Activated CD4-positive, alpha-beta T cell treated with anti-CD3 and anti-CD28 coated beads for 36 hours (primary cell): ENCODE data around the gene BCAS3. TPM values are rescaled to one million over a fixed set of nuclear protein-coding genes. Genes with fewer than 3 reads are reported as not detected.
"Not testable (repeated sequence)": the region's sequence is repeated elsewhere in the genome, so short reads cannot be mapped to it uniquely, and the experiment has no call there.

ENCODE experiments used
- ATAC-seq: fragments of 200-7000 bp; cut with Tn5 transposase; one replicate; pipeline ENCODE4 v1.10.0; 2021; ENCODE audit warnings: mild to moderate bottlenecking, moderate library complexity
- CTCF ChIA-PET: fragments of 350-600 bp; sonication (Branson Sonifier 250); formaldehyde crosslinking; loops from one replicate; lab custom pipeline; 2021; ENCODE audit warnings: antibody characterized with exemption; lab: Charles Lee
- POLR2A ChIA-PET: fragments of 350-600 bp; sonication (Branson Sonifier 250); formaldehyde crosslinking; loops from one replicate; lab custom pipeline; 2021; ENCODE audit warnings: antibody characterized with exemption, inconsistent platforms; lab: Charles Lee
- DNase-seq: peaks from one replicate; pipeline ENCODE4 v3.0.0-alpha.2; 2020
- H3K27ac Mint-ChIP-seq: one replicate; pipeline ENCODE4 v1.8.0; 2021; ENCODE audit warnings: mixed read lengths
- H3K27me3 Mint-ChIP-seq: one replicate; pipeline ENCODE4 v1.8.0; 2021; ENCODE audit warnings: mixed read lengths
- H3K36me3 Mint-ChIP-seq: one replicate; pipeline ENCODE4 v1.8.0; 2021; ENCODE audit warnings: low read depth, mixed read lengths
- H3K4me1 Mint-ChIP-seq: one replicate; pipeline ENCODE4 v1.8.0; 2021; ENCODE audit warnings: mixed read lengths
- H3K4me3 Mint-ChIP-seq: one replicate; pipeline ENCODE4 v1.8.0; 2021; ENCODE audit warnings: mild to moderate bottlenecking, moderate library complexity, mixed read lengths
- H3K9me3 Mint-ChIP-seq: one replicate; pipeline ENCODE4 v1.8.0; 2021; ENCODE audit warnings: low read depth, mixed read lengths
- intact Hi-C, 2 experiments: fragments of 100-400 bp; cut with DNase I in 1 of 2; cut with micrococcal nuclease in 1 of 2; formaldehyde crosslinking; loops; one replicate each; pipeline versions ENCODE4 v1.14.2 to v1.15.1; 2022 to 2024; cut with DNase I, micrococcal nuclease
- total RNA-seq, 2 experiments: library from RNA; stranded (reverse); gene quantifications; one replicate each; pipeline ENCODE4 v1.2.3, GENCODE V29; 2021

BCAS3 gene
- total RNA-seq, 2 experiments from 2014 or later, result 7.2 to 7.5 TPM

DNA sequence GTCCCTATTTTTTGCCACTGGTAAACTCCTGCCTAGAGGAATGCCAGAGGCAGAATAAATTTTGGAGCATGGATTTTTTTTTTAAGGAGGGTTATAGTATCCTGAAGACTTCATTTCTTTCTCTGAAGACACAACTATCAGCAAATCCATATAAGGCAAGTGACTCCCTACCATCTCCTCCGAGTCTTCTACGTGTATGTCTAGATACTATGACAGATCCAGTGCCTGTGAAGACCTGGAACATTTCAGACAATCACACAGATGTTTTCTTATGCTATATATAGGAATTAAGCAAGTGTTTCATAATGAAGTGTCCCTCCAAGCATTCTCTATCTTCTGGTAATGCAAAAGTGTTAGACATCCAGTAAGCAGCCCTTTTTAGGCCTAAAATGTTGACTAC lies 466.5 kb downstream of the BCAS3 start:
- H3K27me3 Mint-ChIP-seq, result no peaks in the 10 kb centered on the region
- CTCF ChIA-PET, result no interaction called here
- no peaks in the 10 kb centered on the region for H3K36me3 Mint-ChIP-seq
- no peak overlapping the region for H3K27ac Mint-ChIP-seq
- ATAC-seq (no peak), DNase-seq (no peak)
- POLR2A ChIA-PET, result no interaction called here
- H3K9me3 Mint-ChIP-seq, result no peaks in the 10 kb centered on the region
- intact Hi-C loops, result no loop called here
- no peak overlapping the region for H3K4me3 Mint-ChIP-seq
- H3K4me1 Mint-ChIP-seq, result peaks cover 10% of the 10 kb centered on the region

DNA sequence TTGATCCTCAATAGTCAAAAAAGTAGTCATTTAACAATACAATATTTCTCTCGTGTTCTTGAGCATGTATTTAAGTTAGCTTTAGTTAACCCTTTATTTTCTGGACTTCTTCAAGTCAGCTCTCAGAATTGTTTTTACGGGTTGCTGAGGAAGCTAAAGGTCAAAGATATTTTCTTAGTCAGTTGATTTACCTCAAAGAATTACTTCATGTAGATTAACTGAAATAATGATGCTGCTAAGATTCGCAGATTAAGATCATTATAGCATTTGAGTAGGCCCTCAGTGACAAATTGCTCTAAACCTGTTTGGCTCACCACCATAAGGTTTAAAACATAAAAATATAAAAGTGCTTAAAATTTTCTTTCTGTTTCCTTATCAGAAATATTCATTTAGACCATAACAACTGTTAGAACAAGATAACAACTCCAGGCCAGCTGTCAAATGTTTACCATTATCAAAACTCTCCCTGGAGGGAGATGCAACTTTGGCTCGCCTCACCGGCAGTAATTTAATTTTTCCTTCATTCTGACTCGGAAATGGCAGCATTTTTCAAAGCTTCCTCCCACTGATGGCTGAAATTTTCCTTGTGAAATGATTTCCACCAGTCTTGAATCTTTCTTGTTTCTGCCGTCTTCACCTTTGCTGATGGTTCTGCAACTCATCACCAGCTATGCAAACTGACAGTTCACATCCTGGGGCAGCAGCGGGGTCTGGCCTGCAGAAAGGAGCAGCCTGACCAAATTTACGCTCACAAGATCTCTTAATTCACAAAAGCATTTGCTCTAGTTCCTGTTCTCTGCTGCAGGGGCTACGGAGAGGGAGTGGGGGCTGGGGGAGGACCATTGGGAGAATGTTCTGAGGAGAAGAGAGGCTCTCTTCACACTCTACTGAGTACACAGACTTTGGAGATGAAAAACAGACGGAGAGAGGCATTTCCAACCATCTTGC lies 467.2 kb downstream of the BCAS3 start:
- no peak for ATAC-seq
- no peak overlapping the region for H3K27ac Mint-ChIP-seq
- DNase-seq, result no peak
- H3K4me1 Mint-ChIP-seq, result peaks cover 10% of the 10 kb centered on the region
- ChIA-PET CTCF (interaction anchor here (0.7 kb wide), 1 partner anchor 718 kb away, joined by 3 read pairs; no protein-coding TSS in a partner anchor), POLR2A (no interaction called here)
- H3K4me3 Mint-ChIP-seq, result no peak overlapping the region
- H3K36me3 Mint-ChIP-seq, result no peaks in the 10 kb centered on the region
- intact Hi-C loops, result no loop called here
- no peaks in the 10 kb centered on the region for H3K9me3 Mint-ChIP-seq
- H3K27me3 Mint-ChIP-seq, result no peaks in the 10 kb centered on the region

DNA sequence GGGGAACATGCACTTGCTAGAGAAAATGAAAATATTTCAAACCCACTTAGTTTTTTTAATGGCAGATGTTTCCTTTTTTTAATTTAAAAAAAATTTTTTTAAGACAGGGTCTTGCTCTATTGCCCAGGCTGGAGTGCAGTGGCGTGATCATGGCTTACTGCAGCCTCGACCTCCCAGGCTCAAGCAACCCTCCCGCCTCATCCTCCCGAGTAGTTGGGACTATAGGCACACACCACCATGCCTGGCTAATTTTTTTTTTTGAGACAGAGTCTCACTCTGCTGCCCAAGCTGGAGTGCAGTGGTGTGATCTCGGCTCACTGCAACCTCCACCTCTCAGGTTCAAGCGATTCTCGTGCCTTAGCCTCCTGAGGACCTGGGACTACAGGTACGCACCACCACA lies 469.2 kb downstream of the BCAS3 start:
- H3K4me3 Mint-ChIP-seq, H3K27ac Mint-ChIP-seq, H3K27me3 Mint-ChIP-seq, CTCF ChIA-PET, POLR2A ChIA-PET, ATAC-seq, intact Hi-C loops, H3K36me3 Mint-ChIP-seq, DNase-seq, H3K9me3 Mint-ChIP-seq: not testable (repeated sequence)
- H3K4me1 Mint-ChIP-seq, result peaks cover 20% of the 10 kb centered on the region

DNA sequence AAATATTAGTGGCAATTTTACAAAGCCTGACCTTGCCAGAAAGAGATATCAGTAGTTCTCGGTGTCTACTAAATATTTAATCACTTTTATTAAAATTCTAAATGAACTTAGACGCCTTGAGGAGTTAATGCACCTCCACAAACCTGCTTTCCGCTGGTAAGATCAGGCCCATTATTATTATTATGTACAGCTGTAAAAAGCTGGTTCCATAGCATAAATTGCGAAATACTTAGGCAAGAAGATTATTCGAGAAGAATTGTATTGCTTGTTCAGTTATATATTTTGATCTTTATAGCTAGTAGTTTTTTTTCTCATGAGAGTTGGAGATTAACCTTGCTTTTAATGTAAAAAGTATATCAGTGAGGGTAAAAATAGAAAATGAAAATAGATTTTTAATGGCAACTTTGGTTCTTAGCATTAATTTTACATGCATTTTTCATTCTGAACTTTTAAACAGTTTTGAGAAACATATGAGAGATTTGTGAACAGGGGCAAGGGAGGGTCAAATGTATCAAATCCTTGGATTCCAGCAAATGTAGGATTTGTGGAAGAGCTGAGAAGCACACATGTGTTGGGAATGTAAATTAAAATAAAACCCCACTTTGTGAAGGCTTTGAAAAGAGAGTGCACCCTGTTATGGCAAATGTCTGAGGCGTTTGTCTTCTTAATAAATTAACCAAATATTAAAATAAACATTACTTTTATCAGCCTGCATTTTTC lies 471.6 kb downstream of the BCAS3 start:
- ChIA-PET POLR2A (interaction anchor here (0.6 kb wide), 1 partner anchor 1310 kb away, joined by 3 read pairs; no protein-coding TSS in a partner anchor), CTCF (interaction anchor here (0.6 to 1.6 kb wide), 6 partner anchors 9 to 565 kb away, joined by 3 to 4 read pairs (median 3); no protein-coding TSS in a partner anchor)
- Mint-ChIP-seq H3K27ac (no peak overlapping the region), H3K36me3 (no peaks in the 10 kb centered on the region), H3K9me3 (no peaks in the 10 kb centered on the region), H3K27me3 (no peaks in the 10 kb centered on the region), H3K4me1 (peaks cover 20% of the 10 kb centered on the region), H3K4me3 (no peak overlapping the region)
- no peak for ATAC-seq
- intact Hi-C loops, result no loop called here
- no peak for DNase-seq

GRCh38 chr17:61149862-61150362 lies 472.3 kb downstream of the BCAS3 start:
- Mint-ChIP-seq H3K4me3 (no peak overlapping the region), H3K36me3 (no peaks in the 10 kb centered on the region), H3K27me3 (no peaks in the 10 kb centered on the region), H3K27ac (no peak overlapping the region), H3K4me1 (peaks cover 20% of the 10 kb centered on the region), H3K9me3 (no peaks in the 10 kb centered on the region)
- ATAC-seq, result no peak
- DNase-seq, result no peak
- ChIA-PET POLR2A (interaction anchor here (0.6 kb wide), 1 partner anchor 1310 kb away, joined by 3 read pairs; no protein-coding TSS in a partner anchor), CTCF (interaction anchor here (0.7 to 1.6 kb wide), 5 partner anchors 11 to 429 kb away, joined by 3 to 4 read pairs (median 3); no protein-coding TSS in a partner anchor)
- intact Hi-C loops, result no loop called here

- POLR2A ChIA-PET, result no interaction called here
- H3K4me1 Mint-ChIP-seq, result peaks cover 20% of the 10 kb centered on the region
- no peak overlapping the region for H3K4me3 Mint-ChIP-seq
- CTCF ChIA-PET, result interaction anchor here (0.6 to 1.1 kb wide), 3 partner anchors 117 to 430 kb away, joined by 3 read pairs; no protein-coding TSS in a partner anchor
- DNase-seq (no peak), ATAC-seq (peak; percentile 26)
- H3K27me3 Mint-ChIP-seq, result no peaks in the 10 kb centered on the region
- intact Hi-C loops, result no loop called here
- no peaks in the 10 kb centered on the region for H3K9me3 Mint-ChIP-seq
- no peak overlapping the region for H3K27ac Mint-ChIP-seq
- no peaks in the 10 kb centered on the region for H3K36me3 Mint-ChIP-seq
Measured at GRCh38 chr17:61150686-61151299, 473.1 kb downstream of the BCAS3 start.

GRCh38 chr17:61152898-61153297 lies 475.2 kb downstream of the BCAS3 start:
- no peak overlapping the region for H3K4me3 Mint-ChIP-seq
- H3K9me3 Mint-ChIP-seq, result no peaks in the 10 kb centered on the region
- H3K4me1 Mint-ChIP-seq, result peaks cover 20% of the 10 kb centered on the region
- no peaks in the 10 kb centered on the region for H3K36me3 Mint-ChIP-seq
- no peaks in the 10 kb centered on the region for H3K27me3 Mint-ChIP-seq
- intact Hi-C loops, result no loop called here
- DNase-seq, result no peak
- H3K27ac Mint-ChIP-seq, result no peak overlapping the region
- POLR2A ChIA-PET, result no interaction called here
- CTCF ChIA-PET, result no interaction called here
- ATAC-seq, result no peak

DNA sequence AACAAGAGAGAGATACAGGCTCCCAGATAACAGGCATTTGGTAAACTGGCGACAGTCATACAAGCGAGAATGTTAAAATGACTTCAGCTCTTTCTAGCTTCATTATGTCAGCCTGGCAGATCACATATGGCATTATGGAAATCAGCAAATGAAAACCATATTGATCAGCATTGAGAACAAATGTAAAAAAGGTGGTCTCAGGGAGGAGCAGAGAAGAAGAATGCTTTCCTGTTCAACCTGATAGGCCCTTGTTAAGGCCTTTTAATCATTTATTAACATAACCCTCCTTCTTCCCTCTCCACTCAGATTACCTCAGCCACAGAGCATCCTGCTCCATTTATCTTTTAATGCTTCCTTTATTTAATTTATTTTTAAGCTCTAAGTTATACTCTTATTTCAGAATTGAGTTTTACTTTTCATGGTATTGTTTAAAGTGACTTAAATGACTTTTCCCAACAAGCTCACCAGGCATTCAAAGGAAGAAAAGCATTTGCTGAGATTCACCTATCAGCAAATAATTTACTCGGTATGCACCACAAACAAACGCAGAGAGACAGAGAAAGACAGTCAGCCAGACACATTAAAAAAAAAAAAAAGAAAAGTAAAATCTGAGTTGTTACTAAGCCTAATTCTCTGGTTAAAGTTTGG lies 478.1 kb downstream of the BCAS3 start:
- H3K27me3 Mint-ChIP-seq, result no peaks in the 10 kb centered on the region

DNA sequence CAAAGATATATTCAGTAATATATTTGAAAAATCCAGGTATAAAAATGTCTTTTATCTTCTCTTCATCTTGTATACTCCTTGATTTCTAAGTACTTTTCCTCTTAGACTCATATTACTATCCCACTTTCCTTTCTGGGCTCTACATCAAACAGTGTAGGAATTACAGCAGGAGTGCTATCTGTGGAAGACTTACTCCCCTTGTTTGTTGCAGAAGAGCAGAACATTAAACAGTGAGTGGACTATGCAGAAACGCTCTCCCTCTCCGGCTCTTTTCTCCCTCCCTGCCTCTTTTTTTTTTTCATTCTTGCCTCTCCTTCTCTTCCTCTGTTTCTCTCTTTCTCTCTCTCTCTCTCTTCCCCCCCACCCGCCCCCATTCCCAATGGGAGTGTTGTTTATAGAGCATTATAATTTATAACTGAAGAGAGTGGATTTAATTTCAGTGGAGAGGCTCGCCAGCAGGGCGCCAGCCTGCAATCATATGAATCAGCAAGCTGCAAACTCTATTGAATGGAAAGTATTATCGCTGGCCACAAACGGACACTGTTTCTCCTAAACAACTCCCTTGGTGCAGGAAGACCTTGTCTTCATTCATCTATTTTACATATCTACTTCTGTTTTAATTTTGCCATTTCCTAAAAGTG lies 479.7 kb downstream of the BCAS3 start:
- no peak for DNase-seq
- ChIA-PET POLR2A (no interaction called here), CTCF (no interaction called here)
- ATAC-seq, result no peak
- Mint-ChIP-seq H3K27ac (no peak overlapping the region), H3K4me3 (no peak overlapping the region), H3K27me3 (no peaks in the 10 kb centered on the region), H3K4me1 (peaks cover 25% of the 10 kb centered on the region), H3K9me3 (no peaks in the 10 kb centered on the region), H3K36me3 (no peaks in the 10 kb centered on the region)
- intact Hi-C loops, result no loop called here

More for the DNA sequence above, 478.1 kb downstream of the BCAS3 start:
- ChIA-PET CTCF (no interaction called here), POLR2A (no interaction called here)
- intact Hi-C loops, result no loop called here
- DNase-seq (no peak), ATAC-seq (no peak)
- H3K9me3 Mint-ChIP-seq, result no peaks in the 10 kb centered on the region
- H3K36me3 Mint-ChIP-seq, result no peaks in the 10 kb centered on the region
- no peak overlapping the region for H3K4me3 Mint-ChIP-seq
- peaks cover 20% of the 10 kb centered on the region for H3K4me1 Mint-ChIP-seq
- H3K27ac Mint-ChIP-seq, result no peak overlapping the region

DNA sequence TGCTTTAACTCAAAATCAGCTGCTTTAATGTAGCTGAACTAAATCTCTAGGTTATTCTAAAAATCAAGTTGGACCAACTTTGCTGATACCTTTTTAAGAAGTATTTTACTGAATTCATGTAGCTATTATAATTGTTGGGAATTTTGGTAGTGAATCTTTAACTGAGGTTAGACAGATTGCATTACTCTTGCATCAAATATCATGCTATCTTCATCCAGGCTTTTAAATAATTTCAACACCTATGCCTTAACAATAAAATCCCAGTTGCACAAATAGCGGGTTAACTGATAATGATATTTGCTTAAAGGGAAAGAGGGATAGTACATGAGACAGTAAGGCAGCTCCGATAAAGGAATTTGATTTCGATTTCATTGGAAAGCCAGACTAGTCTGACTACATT lies 480.7 kb downstream of the BCAS3 start:
- peaks cover 25% of the 10 kb centered on the region for H3K4me1 Mint-ChIP-seq
- no peaks in the 10 kb centered on the region for H3K36me3 Mint-ChIP-seq
- H3K27ac Mint-ChIP-seq, result no peak overlapping the region
- DNase-seq, result no peak
- no peak for ATAC-seq
- ChIA-PET CTCF (interaction anchor here (0.7 to 0.9 kb wide), 2 partner anchors 9 to 771 kb away, joined by 3 to 4 read pairs; no protein-coding TSS in a partner anchor), POLR2A (no interaction called here)
- H3K27me3 Mint-ChIP-seq, result no peaks in the 10 kb centered on the region
- H3K9me3 Mint-ChIP-seq, result no peaks in the 10 kb centered on the region
- no peak overlapping the region for H3K4me3 Mint-ChIP-seq
- intact Hi-C loops, result no loop called here
